ENCODE measurements around the gene CCDC17. TPM values are rescaled to one million over a fixed set of nuclear protein-coding genes. Genes with fewer than 3 reads are reported as not detected.

The CCDC17 gene
- total RNA-seq, 1 experiment from 2014 or later, result 1.9 TPM

DNA sequence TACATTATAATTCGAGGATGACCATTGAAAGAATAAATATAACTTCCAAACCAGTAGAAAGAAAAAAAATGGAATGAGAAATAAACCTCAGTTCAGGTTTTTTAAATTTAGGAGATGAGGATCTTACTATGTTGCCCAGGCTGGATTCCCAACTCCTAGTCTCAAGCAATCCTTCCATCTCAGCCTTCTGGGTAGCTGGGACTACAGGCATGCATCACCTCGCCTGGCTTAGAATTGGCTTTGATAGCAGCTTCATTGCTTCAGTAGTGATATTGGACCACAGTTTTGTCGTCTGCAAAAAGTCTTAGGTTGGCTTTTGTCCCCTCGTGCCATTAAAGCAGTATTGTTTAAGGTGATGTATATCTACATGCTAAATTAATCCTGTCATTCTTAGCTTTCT, 37.1 kb downstream of the CCDC17 start:
- ChIA-PET CTCF (no interaction called here), POLR2A (no interaction called here)
- Histone ChIP-seq H3K4me3 (ENCODE audit: low read depth, low read length) (no peak overlapping the region), H3K27me3 (replicated peaks; ENCODE audit: control insufficient read depth, insufficient read depth, low read length) (no peaks in the 10 kb centered on the region), H3K4me1 (0 out of 2 replicates have a peak, but pooled peaks cover 4% of the 10 kb centered on the region), H3K36me3 (ENCODE audit: control insufficient read depth, insufficient read depth, low read length) (no peaks in the 10 kb centered on the region), H3K9me3 (no peaks in the 10 kb centered on the region)
- Mint-ChIP-seq H3K4me1 (ENCODE audit: low read depth, unreplicated experiment) (no peaks in the 10 kb centered on the region), H3K4me3 (ENCODE audit: unreplicated experiment) (no peak overlapping the region), H3K27me3 (ENCODE audit: insufficient read depth, unreplicated experiment) (no peaks in the 10 kb centered on the region), H3K27ac (ENCODE audit: unreplicated experiment) (no peak overlapping the region), H3K9me3 (ENCODE audit: unreplicated experiment) (no peaks in the 10 kb centered on the region), H3K36me3 (ENCODE audit: insufficient read depth, unreplicated experiment) (peaks cover 54% of the 10 kb centered on the region)
- intact Hi-C loops (cut with micrococcal nuclease; ENCODE audit: unreplicated experiment), result no loop called here
- TF ChIP-seq, protein P1, sequence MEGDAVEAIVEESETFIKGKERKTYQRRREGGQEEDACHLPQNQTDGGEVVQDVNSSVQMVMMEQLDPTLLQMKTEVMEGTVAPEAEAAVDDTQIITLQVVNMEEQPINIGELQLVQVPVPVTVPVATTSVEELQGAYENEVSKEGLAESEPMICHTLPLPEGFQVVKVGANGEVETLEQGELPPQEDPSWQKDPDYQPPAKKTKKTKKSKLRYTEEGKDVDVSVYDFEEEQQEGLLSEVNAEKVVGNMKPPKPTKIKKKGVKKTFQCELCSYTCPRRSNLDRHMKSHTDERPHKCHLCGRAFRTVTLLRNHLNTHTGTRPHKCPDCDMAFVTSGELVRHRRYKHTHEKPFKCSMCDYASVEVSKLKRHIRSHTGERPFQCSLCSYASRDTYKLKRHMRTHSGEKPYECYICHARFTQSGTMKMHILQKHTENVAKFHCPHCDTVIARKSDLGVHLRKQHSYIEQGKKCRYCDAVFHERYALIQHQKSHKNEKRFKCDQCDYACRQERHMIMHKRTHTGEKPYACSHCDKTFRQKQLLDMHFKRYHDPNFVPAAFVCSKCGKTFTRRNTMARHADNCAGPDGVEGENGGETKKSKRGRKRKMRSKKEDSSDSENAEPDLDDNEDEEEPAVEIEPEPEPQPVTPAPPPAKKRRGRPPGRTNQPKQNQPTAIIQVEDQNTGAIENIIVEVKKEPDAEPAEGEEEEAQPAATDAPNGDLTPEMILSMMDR (IDR thresholded peaks at IDR 0.05; ENCODE audit: insufficient read depth in 1 of 2, low read depth in 1 of 2, low read length in 1 of 2, severe bottlenecking in 1 of 2, unreplicated experiment in 1 of 2), result no peak
- no TSS peak for BruUV-seq (replicated peaks)
- DNase-seq, result no peak

DNA sequence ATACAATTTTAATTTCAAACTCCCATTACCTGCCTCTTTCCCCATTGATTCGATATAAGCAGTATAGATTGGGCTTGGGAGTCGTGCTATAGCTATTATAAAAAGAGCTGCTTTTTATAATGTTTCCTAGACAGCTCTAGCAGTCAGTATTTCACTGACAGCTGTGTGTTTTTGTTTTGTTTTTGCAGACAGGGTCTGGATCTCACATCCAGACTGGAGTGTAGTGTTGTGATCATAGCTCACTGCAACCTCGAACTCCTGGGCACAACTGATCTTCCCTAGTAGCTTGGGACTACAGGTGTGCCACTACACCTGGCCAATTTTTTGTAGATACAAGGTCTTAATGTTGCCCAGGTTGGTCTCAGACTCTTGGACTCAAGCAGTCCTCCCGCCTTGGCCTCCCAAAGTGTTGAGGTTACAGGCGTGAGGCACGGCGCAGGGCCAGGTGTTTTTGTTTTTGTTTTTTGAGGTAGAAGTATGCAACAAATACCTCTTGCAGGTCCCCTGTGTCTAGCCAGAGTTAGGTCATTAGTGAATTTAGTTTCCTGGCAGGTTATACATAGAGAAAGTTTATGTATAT, 38.3 kb downstream of the CCDC17 start:
- peak overlapping the region; percentile 86 for H3K4me3 ChIP-seq (ENCODE audit: low read depth, low read length)
- no peaks in the 10 kb centered on the region for H3K9me3 Mint-ChIP-seq (ENCODE audit: unreplicated experiment)
- peaks cover 43% of the 10 kb centered on the region for H3K36me3 Mint-ChIP-seq (ENCODE audit: insufficient read depth, unreplicated experiment)
- DNase-seq, result no peak
- H3K27me3 ChIP-seq (replicated peaks; ENCODE audit: control insufficient read depth, insufficient read depth, low read length), result no peaks in the 10 kb centered on the region
- H3K36me3 ChIP-seq (ENCODE audit: control insufficient read depth, insufficient read depth, low read length), result no peaks in the 10 kb centered on the region
- ChIA-PET CTCF (interaction anchor here (0.8 kb wide), 1 partner anchor 85 kb away, joined by 3 read pairs; the partner anchor contains the start of gene MMACHC), POLR2A (interaction anchor here (0.6 to 1.2 kb wide), 3 partner anchors 64 to 662 kb away, joined by 4 to 6 read pairs (median 5); partner anchors contain the start of genes PRDX1 and RAD54L)
- intact Hi-C loops (cut with micrococcal nuclease; ENCODE audit: unreplicated experiment), result no loop called here
- H3K9me3 ChIP-seq, result no peaks in the 10 kb centered on the region
- TF ChIP-seq, protein P1 (IDR thresholded peaks at IDR 0.05; ENCODE audit: insufficient read depth in 1 of 2, low read depth in 1 of 2, low read length in 1 of 2, severe bottlenecking in 1 of 2, unreplicated experiment in 1 of 2), result no peak
- H3K4me1 Mint-ChIP-seq (ENCODE audit: low read depth, unreplicated experiment), result no peaks in the 10 kb centered on the region
- H3K27ac Mint-ChIP-seq (ENCODE audit: unreplicated experiment), result peak overlapping the region; percentile 98
- H3K4me1 ChIP-seq, result 0 out of 2 replicates have a peak, but pooled peaks cover 4% of the 10 kb centered on the region
- H3K27me3 Mint-ChIP-seq (ENCODE audit: insufficient read depth, unreplicated experiment), result no peaks in the 10 kb centered on the region
- BruUV-seq (replicated peaks), result no TSS peak
- H3K4me3 Mint-ChIP-seq (ENCODE audit: unreplicated experiment), result peak overlapping the region; percentile 97

DNA sequence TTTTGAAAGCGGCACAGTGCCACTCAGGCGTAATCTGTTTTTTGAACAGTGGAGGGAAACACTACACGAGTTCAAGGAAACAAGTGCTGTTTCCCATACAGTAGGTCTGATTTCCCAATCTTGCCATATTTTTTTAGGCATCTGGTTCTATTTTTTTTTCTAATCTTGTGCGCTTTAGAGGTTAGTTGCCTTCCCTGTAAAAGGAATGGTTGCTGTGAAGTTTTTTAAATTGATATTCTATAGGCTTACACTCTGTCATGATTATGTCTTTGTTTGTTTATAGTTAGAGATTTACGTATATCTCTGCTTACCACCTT, 38.8 kb downstream of the CCDC17 start:
- ChIA-PET CTCF (interaction anchor here (0.8 kb wide), 1 partner anchor 85 kb away, joined by 3 read pairs; the partner anchor contains the start of gene MMACHC), POLR2A (interaction anchor here (0.6 to 1.2 kb wide), 7 partner anchors 44 to 1052 kb away, joined by 3 to 6 read pairs (median 3); partner anchors contain the start of genes PRDX1 and RAD54L)
- H3K27ac Mint-ChIP-seq (ENCODE audit: unreplicated experiment), result peak overlapping the region; percentile 98
- Histone ChIP-seq H3K9me3 (no peaks in the 10 kb centered on the region), H3K27me3 (replicated peaks; ENCODE audit: control insufficient read depth, insufficient read depth, low read length) (no peaks in the 10 kb centered on the region), H3K4me3 (ENCODE audit: low read depth, low read length) (peak overlapping the region; percentile 86), H3K36me3 (ENCODE audit: control insufficient read depth, insufficient read depth, low read length) (no peaks in the 10 kb centered on the region), H3K4me1 (0 out of 2 replicates have a peak, but pooled peaks cover 4% of the 10 kb centered on the region)
- DNase-seq, result no peak
- no peaks in the 10 kb centered on the region for H3K9me3 Mint-ChIP-seq (ENCODE audit: unreplicated experiment)
- intact Hi-C loops (cut with micrococcal nuclease; ENCODE audit: unreplicated experiment), result no loop called here
- H3K4me3 Mint-ChIP-seq (ENCODE audit: unreplicated experiment), result peak overlapping the region; percentile 97
- H3K27me3 Mint-ChIP-seq (ENCODE audit: insufficient read depth, unreplicated experiment), result no peaks in the 10 kb centered on the region
- BruUV-seq (replicated peaks), result no TSS peak
- no peaks in the 10 kb centered on the region for H3K4me1 Mint-ChIP-seq (ENCODE audit: low read depth, unreplicated experiment)
- peaks cover 42% of the 10 kb centered on the region for H3K36me3 Mint-ChIP-seq (ENCODE audit: insufficient read depth, unreplicated experiment)
- TF ChIP-seq, protein P1 (IDR thresholded peaks at IDR 0.05; ENCODE audit: insufficient read depth in 1 of 2, low read depth in 1 of 2, low read length in 1 of 2, severe bottlenecking in 1 of 2, unreplicated experiment in 1 of 2), result no peak
